SK-MEL-5 (cell line): ENCODE data around the gene IGDCC3. TPM values are rescaled to one million over a fixed set of nuclear protein-coding genes. Genes with fewer than 3 reads are reported as not detected.
"Not testable (repeated sequence)": the region's sequence is repeated elsewhere in the genome, so short reads cannot be mapped to it uniquely, and the experiment has no call there.

ENCODE experiments used
- DNase-seq: peaks from one replicate; pipeline ENCODE4 v3.0.0-alpha.2; 2016; ENCODE audit warnings: low read depth, low spot score
- in situ Hi-C: cut with HindIII; loops from 2 replicates; pipeline ENCODE4 v1.10.0; 2016; ENCODE audit warnings: low sequenced_read_pairs, high pct_unique_total_duplicates, low pct_unique_long_range_greater_than_20kb
- total RNA-seq: library from RNA; depleted of rRNA; stranded (reverse); fragments of >200 nt; shearing (Covaris generic); gene quantifications from 2 replicates; pipeline ENCODE4 v1.2.3, GENCODE V29; 2014

IGDCC3 gene
- total RNA-seq, 1 experiment from 2014 or later = 0.13 TPM

DNA sequence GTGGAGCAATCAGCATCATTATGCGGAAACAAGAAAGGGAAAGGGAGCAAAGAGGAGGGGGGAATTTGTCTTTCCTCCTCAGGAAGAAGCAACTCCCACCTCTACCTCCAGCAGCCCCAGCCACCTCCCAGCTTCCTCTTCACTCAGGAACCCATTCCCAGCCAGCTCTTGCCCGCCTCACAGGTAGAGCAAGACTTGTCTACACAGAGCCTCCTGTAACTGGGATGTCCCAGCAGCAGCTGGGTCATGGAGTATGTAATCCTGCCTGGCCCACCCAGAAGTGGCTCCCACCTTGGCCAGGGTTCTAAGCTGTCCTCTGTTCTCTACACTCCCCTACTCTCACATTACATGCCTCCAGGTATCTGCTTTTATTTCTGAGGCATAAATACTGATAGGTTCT, 14.0 kb downstream of the IGDCC3 start:
- no peak for DNase-seq
- in situ Hi-C loops = no loop called here

DNA sequence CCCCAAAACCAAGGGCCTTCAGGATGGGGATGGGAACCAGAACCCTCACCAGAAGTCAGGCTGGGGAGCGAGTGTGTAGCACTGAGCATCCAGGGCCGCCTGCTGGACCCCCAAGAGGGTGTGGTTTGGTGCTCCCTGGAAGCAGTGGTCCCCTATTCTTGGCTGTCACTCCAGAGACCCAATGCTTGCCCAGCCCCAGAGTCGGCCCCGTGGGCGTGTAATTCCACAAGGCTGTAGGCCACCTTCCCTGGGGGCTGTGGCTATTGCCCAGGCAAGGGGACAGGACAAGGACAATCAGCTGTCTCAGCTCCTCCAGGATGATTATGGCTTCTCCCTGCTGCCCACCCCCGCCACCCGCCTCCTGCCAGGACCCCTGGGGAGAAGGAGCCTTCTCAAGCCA, 14.5 kb downstream of the IGDCC3 start:
- in situ Hi-C loops = no loop called here
- no peak for DNase-seq

DNA sequence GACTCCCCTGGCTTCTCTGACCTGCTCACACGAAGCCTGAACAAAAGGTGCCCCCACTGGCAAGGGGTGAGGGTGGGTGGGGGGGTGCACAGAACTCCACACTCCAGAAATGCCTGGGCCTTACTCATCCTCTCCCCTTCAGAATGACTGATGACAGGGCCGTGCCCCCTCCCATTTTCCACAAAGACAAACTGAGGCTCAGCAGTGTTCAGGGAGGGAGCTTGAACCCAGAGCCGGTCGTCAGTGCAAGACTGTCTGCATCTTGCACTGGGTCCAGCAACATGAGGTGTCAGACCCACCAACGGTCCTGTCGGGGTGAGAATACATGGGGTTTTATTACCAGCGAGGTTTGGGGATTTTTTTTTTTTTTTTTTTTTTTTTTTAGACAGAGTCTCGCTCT, 15.3 kb downstream of the IGDCC3 start:
- in situ Hi-C loops = no loop called here
- DNase-seq = no peak

DNA sequence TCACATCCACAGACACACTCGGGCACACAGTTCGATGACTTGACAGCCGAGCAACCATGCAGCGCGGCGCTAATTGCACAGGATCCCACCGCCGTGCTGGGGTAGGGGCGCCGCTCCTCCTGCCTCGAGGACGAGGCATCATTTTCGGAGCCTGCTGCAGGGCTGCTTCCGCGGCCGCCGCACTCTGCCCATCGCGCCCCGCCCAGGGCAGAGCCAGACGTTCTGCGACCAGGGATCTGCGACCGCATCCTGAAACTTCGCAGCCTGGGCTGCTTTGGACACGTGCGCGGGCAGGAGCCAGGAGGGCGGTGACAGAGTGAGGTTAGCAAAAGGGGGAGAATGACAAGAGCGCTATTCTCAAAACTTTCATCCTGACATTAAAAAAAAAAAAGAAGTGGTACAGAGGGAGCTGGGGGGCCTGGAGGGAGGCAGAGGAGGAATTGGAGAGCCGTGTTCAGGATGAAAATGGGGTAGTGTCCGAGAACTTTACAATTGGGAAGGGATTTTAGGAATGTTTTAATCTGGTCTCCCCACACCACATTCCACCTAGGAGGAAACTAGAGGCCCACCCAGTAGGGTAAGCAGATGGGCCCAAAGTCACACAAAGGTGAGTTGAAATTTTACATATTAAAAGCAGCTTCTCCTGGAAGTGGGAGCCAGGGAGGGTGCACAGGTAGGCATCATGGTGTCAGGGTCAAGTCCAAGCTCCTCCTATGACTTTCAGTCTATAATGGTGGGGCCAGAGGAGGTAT, 15.9 kb downstream of the IGDCC3 start:
- in situ Hi-C loops = no loop called here
- DNase-seq = no peak

DNA sequence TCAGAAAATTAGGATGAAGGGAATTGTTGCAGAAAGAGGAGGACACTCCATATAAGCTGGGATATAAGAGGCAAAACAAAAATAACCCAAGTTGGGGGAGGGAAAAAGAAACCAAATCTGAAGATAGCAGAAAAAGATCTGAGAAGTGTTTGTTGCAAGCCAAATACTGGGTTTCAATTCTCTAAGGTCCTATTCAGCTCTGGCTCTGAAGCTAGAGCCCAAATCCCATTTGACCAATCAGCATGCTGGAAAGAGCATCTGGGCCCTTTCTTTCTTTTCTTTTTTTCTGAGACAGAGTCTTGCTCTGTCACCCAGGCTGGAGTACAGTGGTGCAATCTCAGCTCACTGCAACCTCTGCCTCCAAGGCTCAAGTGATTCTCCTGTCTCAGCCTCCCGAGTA, 17.3 kb downstream of the IGDCC3 start:
- no peak for DNase-seq
- in situ Hi-C loops = no loop called here

DNA sequence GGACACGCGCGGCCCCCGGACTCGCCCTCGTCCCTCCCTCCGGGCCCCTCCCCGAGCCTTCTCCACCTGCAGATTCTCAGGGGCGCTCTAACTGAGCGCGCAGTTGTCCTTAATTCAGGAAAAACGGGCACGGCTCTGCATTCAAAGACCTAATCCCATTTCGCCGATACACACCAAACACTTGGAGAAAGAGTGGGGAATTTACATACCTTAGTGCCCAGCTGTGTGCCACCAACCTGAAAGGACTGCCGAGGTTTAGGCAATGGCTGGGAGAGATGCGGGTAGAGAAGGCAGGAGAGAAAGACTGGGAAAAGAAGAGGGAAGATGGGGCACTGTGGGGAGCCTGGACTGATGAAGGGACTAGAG, 21.8 kb downstream of the IGDCC3 start:
- DNase-seq = no peak
- in situ Hi-C loops = no loop called here

DNA sequence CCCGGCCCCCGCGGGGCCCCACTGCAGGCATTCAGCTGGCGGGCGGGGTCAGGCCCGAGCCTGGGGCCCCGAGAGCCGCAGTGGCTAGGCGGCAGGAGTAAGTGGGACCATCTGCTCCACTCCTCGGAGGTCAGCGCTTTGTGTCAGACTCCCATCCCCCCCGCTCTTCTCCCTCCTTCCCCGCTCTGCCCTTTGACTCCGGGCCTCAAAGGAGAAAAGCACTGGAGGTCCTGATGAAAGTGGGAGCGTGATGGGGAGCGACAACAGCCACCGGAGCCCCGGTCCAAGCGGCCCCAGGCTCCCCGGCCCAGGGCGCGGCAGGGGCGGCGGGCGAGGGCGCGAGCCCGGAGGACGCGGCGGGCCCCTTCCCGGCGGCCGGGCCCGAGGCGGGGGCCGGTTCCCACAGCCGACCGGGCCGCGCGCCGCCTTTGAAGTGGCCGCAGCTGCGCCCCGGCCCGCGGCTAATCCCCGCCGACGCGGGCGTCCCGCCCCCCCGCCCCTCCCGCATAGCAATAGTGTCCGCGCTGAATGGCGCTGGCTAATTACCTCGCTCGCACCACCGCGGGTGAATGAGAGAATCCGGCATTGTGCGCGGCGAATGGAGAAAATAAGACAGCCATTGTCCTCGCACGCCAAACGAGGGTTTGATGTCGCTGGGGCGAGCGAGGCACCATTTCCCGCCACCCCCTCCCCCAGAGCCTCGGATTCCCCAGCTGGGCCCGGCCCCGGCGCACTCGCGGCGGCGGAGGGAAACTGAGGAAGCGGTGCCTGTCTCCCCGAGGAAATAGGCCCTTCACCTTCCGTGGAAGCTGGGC, 22.4 kb downstream of the IGDCC3 start:
- DNase-seq = no peak
- in situ Hi-C loops = no loop called here

DNA sequence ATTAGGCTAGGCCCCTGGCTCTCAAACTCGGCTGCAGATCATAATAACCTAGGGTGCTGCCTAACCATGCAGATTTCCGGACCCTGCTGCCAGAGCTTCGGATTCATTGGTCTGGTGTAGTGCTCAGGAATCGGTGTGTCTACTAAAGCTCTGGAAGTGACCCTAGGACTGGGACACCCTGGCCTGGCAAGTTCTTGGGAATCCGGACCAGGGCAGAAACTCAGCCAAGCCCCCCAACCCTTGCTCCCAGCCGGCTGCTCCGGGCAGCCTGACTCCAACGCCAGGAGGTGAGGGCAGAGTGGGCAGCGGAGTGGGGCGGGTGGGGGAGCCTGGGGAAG, 23.0 kb downstream of the IGDCC3 start:
- DNase-seq = no peak
- in situ Hi-C loops = no loop called here

DNA sequence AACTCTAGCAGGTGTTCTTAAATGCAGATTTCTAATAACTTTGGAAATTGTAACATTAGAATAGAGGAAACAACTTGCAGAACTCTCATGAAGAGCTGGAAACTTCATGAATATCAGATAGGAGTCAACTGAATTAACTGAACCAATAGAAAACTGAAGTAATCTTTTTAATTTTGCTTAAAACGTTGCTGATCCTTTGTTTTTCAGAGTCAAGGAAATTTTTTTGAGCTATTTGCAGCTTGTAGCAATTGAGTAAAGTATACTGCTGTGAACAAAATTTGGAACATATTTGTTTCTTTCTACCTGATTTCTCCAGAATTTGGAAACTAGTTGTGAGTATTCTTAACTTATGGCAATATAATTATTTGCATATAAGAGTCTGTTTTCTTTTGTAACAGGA, 25.8 kb downstream of the IGDCC3 start:
- DNase-seq, in situ Hi-C loops: not testable (repeated sequence)

DNA sequence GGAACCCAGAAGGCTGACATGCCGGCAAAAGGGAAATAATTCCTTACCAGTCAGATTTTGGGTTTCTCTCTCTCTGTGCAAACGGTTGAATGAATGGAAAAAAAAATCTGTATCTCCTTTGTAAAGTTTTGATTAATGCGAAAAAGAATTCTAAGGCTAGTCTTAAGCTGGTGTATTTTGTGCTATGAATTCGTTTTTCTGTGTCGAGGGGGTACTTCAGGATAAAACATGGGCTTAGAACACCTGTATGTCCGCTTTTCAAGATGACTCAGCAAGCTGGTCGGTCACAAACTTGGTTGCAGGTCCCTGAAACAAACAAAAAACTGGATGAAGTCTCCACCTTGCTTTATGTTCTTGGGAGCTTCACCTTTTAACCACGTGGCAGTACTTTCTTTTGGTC, 28.5 kb downstream of the IGDCC3 start:
- in situ Hi-C loops = no loop called here
- DNase-seq = no peak

DNA sequence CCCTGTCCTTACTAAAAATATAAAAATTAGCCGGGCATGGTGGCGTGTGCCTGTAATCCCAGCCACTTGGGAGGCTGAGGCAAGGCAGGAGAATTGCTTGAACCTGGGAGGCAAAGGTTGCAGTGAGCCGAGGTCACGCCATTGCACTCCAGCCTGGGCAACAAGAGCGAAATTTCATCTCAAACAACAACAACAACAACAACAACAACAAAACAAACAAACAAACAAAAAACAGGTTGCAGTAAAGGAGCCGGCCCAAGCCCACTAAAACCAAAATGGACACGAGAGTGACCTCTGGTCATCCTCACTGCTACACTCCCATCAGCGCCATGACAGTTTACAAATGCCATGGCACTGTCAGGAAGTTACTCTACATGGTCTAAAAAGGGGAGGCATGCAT, 30.0 kb downstream of the IGDCC3 start:
- DNase-seq, in situ Hi-C loops: not testable (repeated sequence)

DNA sequence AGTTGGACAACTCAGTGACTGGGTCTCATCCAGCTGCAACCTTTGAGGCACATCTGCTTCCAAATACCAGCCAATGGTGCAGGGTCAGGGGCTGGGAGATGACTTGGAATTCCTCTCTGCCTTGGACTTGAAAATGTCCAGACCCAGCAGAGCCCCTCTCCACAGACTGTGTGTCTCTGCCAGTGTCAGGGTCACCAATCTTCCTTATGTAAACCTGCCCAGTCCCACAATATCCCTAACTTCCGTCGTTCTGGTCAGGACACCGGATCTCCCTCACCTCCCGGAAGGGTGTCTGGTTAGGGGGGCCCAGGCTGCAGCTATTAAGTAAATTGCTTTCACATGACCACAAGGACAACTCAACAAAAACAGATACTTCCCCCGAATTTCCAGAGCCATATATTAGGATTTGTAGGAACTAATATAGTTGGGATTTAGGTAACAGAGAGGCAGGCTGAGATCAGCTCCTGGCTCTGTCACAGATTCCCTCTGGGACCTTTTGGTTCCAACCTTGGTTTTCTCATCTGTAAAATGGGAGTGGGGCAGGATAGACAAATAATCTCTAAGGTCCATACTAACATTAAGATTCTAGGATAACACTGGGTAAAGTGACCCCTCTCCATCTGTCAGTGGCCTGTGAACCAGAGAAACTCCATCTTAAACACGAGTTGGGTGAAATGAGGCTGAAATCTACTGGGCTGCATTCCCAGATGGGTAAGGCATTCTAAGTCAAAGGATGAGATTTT, 30.8 kb downstream of the IGDCC3 start:
- in situ Hi-C loops = no loop called here

DNA sequence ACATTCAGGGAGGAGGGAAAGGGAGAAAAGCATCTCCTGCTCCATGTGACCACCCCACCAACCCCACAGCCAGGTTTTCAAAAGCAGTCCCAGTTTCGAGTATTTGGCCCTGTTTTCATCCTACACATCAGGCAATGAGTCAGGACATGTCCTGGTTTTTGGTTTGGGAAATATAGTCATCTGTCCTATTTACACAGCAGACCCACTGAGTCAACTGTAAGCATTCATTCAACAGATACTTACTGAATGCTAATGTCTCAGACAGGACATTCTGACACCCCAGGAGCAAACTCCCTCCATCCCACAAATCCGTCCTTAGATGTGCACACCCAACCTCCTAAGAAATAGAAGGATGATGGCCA, 32.9 kb downstream of the IGDCC3 start:
- no peak for DNase-seq
- in situ Hi-C loops = no loop called here

More for the DNA sequence above, 30.8 kb downstream of the IGDCC3 start:
- DNase-seq = no peak

DNA sequence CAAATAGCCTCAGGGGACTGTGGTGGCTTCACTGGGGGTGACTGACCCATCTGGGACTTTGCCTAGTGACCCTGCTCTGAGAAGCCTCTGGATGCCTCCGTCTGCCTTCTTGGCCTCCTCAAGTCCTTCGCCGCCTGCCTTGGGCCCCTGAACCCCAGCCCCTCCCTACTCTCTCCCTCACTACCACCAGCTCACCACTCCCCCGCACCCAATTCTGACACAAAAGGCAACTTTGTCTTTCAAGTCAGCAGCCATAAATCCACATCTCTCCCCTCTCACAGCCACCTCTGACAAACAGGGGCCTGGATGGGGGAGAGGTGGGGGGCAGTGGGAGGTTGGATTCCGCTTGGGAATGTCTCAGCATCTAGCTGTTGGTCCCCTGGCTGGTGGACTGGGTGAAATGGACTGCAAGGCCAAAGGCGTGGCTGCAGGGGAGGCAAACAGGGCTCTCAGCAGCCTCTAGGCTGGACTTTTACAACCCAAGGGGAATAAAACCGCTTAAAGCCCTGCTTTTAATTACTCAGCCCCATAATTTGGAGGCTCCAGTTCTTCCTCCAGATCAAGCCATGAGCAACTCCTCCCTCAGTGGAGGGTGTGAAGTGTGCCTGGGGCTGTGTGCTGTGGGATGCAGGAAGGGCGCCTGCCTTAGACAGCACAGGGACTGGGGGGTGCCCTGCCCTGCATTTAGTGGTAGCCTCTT, 33.4 kb downstream of the IGDCC3 start:
- in situ Hi-C loops = no loop called here
- DNase-seq = no peak

DNA sequence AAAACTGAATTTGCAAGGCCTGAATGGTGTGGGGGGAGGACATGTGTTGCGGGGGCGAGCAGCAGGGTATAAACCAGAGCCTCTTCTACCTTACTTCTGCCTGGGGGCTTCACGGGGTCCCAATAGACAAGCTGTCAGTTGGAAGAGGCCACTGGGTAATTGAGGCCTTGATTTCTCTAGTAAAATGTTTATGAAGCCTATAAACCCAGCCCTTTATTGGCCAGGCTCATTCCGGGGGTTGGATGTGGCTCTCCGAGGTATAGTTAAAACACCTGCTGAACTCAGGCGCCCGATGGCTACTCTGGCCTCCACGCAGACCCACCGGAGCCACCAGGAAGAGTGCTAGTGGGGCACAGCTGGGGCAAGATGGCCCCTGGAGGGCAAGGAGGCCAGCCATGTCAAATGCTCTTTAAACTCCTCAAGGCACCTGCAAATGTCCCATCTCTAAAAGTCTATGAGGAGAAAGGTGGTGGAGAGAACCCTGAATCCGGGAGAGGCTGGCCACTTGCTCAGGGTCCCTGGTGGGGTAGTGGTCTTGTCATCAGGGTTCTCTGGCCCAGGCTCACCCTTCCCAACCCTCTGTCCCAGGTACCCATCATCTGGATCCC, 34.3 kb downstream of the IGDCC3 start:
- in situ Hi-C loops = no loop called here
- DNase-seq = no peak

DNA sequence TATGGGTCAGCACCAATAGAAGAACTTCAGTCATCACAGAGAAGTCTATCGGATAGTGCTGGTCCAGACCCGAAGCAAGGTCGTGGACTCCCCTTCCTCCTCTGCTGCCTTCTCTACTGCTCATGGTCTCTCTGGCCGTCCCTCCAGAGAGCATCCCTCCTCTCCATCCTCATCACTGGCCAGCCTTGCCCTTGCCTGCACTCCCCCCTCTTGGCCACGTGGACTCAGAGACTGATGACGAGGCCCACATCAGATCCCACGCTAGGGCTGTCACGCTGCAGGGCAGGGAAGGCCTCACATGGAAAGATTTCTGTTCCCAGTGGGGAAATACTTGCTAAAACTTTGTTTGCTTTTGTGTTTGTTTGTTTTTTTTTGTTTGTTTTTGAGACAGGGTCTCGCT, 35.3 kb downstream of the IGDCC3 start:
- in situ Hi-C loops = no loop called here
- DNase-seq = no peak

DNA sequence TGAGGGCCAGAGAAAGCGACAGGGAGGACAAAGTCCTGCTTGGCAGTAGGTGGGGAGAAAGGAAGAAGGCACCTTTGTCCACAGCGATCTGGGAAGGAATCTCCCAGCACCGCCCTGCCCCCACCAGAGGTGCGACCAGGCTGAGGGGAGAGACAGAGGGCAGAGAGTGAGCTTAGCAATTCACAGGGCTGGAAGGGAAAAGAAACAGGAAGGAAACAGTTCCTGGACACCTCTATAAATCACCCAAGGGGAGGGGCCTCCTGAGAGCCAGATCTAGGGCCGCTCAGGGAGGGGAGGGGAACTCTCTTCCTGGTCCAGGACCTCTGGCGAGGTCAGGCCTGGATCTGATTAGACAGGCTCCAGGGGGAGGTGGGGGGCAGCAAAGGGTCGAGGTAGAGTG, 37.9 kb downstream of the IGDCC3 start:
- in situ Hi-C loops = no loop called here
- no peak for DNase-seq

DNA sequence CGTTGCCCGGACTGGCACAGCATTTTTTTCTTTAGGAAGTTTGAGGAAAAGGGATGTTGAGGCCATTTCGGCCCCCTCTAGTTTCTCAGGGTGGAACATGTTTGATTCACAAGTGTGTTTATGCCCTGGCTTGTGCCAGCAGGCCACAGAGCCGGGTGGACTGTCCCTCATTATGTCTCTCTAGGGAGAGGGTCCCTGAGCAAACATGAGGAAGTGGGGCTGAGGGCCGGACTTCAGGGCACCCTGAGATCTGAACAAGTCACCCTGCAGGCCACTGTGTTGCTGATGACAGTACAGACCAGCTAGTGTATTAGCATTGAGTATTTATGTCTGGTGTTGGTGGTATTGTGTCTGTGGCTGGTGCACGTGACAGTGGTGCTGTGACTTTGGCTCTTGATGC, 38.4 kb downstream of the IGDCC3 start:
- DNase-seq = no peak
- in situ Hi-C loops = no loop called here
